VCaP (cell line): ENCODE data around the gene MAGEA12.
"Not testable (repeated sequence)": the region's sequence is repeated elsewhere in the genome, so short reads cannot be mapped to it uniquely, and the experiment has no call there.

Experiments used
- H3K27ac ChIP-seq: fragments of 450-650 bp; 2 replicates; pipeline ENCODE4 v1.5.1; 2017
- TF ChIP-seq, protein P1 (sequence below): fragments of 450-650 bp; conservative IDR thresholded peaks from 2 replicates; pipeline ENCODE4 v1.5.1; 2017; ENCODE audit warnings: mild to moderate bottlenecking, moderate library complexity

MAGEA12 gene

DNA sequence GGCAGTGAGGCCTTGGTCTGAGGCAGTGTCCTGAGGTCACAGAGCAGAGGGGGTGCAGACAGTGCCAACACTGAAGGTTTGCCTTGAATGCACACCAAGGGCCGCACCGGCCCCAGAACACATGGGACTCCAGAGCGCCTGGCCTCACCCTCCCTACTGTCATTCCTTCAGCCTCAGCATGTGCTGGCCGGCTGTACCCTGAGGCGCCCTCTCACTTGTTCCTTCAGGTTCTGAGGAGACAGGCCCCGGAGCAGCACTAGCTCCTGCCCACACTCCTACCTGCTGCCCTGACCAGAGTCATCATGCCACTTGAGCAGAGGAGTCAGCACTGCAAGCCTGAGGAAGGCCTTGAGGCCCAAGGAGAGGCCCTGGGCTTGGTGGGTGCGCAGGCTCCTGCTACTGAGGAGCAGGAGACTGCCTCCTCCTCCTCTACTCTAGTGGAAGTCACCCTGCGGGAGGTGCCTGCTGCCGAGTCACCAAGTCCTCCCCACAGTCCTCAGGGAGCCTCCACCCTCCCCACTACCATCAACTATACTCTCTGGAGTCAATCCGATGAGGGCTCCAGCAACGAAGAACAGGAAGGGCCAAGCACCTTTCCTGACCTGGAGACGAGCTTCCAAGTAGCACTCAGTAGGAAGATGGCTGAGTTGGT is 2.4 kb downstream of the MAGEA12 start:
- TF ChIP-seq, protein P1, sequence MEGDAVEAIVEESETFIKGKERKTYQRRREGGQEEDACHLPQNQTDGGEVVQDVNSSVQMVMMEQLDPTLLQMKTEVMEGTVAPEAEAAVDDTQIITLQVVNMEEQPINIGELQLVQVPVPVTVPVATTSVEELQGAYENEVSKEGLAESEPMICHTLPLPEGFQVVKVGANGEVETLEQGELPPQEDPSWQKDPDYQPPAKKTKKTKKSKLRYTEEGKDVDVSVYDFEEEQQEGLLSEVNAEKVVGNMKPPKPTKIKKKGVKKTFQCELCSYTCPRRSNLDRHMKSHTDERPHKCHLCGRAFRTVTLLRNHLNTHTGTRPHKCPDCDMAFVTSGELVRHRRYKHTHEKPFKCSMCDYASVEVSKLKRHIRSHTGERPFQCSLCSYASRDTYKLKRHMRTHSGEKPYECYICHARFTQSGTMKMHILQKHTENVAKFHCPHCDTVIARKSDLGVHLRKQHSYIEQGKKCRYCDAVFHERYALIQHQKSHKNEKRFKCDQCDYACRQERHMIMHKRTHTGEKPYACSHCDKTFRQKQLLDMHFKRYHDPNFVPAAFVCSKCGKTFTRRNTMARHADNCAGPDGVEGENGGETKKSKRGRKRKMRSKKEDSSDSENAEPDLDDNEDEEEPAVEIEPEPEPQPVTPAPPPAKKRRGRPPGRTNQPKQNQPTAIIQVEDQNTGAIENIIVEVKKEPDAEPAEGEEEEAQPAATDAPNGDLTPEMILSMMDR, result no peak
- no peak overlapping the region for H3K27ac ChIP-seq

DNA sequence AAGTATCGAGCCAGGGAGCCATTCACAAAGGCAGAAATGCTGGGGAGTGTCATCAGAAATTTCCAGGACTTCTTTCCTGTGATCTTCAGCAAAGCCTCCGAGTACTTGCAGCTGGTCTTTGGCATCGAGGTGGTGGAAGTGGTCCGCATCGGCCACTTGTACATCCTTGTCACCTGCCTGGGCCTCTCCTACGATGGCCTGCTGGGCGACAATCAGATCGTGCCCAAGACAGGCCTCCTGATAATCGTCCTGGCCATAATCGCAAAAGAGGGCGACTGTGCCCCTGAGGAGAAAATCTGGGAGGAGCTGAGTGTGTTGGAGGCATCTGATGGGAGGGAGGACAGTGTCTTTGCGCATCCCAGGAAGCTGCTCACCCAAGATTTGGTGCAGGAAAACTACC is 3.0 kb downstream of the MAGEA12 start:
- not testable (repeated sequence) for H3K27ac ChIP-seq

DNA sequence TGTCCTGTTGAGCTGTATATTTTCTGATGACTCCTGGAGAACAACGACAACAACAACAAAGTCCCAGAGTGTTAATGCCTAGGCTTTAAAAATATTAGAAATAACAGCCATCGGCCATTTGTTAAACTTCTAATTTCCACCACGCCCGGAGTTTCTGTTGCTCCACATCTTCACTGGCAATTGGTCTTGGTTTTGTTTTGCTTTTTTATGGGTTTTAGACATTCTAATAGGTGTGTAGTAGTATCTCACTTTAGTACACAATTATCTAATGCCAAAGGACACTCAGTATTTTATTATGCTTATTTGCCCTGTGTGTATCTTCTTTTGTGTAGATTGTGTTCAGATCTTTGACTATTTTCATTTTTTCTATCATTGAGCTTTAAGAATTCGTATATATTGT is 5.0 kb downstream of the MAGEA12 start:
- TF ChIP-seq, protein P1, result no peak
- no peak overlapping the region for H3K27ac ChIP-seq

DNA sequence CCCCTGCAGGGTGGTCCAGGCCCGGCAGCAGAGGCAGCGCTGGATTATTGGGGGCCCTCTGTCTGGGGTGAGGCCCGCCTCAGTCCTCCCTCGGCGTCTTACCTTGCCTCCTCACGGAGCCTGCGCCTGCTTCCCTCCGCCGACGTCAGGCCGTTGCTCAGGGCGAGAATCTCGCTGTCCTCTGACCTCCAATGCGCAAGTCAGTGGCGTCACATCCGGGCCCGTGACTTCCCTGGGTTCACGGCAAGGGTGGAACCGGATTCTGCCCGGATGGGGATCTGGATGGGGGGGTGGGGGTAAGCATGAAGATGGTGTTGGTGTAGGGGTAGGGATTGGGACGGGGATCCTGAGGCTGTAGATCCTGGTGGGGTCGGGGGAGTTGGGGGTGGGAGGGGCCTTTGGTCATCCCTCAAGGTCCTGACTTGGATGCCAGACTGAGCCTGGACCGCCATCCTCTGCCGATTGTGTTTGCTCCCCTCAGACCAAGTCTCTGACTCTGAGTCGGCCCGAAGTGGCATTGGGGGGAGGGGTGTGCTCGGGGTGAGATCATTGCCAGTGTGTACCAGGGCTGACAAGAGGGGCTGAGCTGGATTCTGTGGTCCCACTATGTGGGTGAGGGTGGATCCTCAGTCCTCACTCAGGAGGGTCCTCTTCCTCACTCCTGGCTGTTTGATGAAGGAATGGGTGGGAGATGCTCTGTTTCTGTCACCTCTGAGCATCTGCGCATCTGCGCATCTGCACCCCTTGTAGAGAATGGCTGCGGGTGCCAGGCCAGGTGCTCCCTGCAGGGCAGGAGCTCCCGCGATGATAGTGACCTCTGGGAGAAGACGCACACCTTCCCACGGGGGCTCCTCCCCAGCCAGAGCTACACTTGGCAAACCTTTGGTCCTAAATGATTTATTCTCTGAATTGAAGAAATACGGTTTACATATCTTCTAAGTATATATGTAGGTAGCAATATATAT is 20.4 kb downstream of the MAGEA12 start, which contains the start of gene MAGEA2:
MAGEA2 (minus strand) TSS at position 157 of the 965 bp plus-strand sequence. CDS start 2,479 bp downstream, outside the sequence.
- H3K27ac ChIP-seq, result not testable (repeated sequence)

DNA sequence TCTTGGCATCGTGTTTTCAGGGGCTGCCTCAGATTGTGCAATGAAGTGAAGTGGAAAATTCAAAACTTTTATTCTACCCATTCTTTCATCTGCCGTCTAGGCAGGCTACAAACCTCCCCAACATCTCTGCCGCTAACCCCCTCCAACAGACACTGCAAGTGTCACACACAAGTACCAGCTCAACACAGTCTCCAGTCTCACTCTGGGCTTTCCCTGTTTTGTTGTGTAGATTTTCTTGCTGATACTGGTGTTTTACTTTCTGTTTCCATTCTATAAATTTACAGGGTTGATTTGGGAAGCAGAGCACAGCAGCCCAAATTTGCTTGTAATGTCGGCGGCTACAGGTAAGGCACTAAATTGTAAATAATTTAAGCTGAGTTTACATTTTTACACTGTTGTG is 21.3 kb downstream of the MAGEA12 start:
- not testable (repeated sequence) for H3K27ac ChIP-seq

DNA sequence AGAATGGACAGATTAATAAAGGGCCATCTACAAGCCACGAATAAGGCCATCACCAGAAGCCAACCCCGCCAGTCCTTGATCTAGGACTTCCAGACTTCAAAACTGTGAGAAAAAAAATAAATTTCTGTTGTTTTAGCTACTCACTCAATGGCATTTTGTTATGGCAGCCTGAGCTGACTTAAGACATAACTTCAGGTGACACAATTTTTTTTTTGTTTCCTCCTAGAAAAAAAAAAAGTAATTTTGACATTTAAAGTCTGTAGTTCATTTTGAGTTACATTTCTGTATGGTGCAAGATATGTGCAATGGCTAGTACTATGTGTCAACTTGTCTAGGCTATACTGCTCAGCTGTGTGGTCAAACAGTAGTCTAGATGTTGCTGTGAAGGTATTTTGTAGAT is 25.4 kb downstream of the MAGEA12 start, which contains the start of gene CSAG3:
CSAG3 (plus strand) TSS at position 301 of the 400 bp plus-strand sequence.
- H3K27ac ChIP-seq, result not testable (repeated sequence)

DNA sequence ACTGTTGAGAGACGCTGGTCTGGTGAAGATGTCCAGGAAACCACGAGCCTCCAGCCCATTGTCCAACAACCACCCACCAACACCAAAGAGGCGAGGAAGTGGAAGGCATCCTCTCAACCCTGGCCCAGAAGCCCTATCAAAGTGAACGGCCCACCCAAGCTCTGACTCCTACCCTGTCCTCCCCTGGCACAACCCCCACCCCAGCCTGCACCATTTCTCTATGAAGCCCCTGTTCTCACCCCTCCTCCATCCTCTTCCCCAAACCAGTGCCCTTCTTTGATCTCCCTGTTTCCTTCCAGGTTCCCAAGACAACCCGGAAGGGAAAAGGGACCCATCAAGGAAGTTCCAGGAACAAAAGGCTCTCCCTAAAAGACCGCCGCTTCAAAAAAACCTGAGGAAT is 26.0 kb downstream of the MAGEA12 start:
- H3K27ac ChIP-seq, result not testable (repeated sequence)

DNA sequence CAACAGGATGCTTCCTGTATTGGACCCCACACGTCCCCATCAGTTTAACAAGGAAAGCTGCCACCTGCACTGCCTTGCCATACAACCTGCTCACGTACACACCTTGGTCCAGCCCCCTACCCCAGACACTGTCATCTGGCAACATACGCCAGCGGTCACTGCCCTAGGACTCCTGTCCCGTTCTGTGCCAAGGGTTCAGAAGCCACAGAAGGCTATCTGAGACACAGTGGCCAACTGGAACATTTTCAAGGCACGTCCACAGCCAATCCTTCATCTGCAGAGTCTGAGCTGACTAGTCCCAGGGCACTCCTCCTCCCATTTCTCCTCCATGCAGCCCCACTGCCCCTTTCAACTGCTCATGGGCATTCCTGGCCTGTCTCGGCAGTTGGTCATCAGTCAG is 28.0 kb downstream of the MAGEA12 start:
- not testable (repeated sequence) for H3K27ac ChIP-seq

DNA sequence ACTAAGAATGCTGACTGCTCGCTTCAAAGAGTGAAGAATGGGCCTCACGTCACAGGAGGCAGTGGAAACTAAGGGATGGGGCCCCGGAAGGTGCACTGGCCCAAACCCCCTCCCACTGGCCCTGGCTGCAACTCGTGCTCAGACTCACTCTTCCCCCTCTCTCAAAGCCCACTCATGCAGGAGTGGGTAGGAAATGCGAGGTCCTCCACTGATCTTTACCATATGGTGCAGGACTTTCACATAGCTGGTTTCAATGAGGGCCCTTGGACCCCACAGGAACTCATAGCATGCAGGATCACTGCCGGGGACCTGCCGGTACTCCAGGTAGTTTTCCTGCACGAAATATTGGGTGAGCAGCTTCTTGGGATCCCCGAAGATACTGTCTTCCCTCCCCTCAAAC is 33.0 kb downstream of the MAGEA12 start:
- not testable (repeated sequence) for H3K27ac ChIP-seq

DNA sequence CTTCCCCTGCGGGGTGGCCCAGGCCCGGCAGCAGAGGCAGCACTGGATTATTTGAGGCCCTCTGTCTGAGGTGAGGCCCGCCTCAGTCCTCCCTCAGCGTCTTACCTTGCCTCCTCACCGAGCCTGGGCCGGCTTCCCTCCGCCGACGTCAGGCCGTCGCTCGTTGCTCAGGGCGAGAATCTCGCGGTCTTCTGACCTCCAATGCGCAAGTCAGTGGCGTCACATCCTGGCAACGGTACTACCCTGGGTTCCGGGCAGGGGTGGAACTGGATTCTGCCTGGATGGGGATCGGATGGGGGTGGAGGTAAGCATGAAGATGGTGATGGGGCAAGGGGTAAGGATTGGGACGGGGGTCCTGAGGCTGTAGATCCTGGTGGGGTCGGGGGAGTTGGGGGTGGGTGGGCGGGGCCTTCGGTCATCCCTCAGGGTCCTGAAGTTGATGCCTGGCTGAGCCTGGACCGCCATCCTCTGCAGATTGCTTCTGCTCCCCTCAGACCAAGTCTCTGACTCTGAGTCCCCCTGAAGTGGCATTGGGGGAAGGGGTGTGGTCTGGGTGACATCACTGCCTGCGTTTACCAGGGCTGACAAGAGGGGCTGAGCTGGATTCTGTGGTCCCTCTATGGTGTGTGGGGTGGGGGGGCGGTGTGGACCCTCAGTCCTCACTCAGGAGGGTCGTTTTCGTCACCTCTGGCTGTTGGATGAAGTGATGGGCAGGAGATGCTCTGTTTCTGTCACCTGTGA is 36.2 kb downstream of the MAGEA12 start, which contains the start of gene MAGEA6:
MAGEA6 (minus strand) TSS at position 141 of the 741 bp plus-strand sequence. CDS start 2,039 bp downstream, outside the sequence.
- H3K27ac ChIP-seq, result not testable (repeated sequence)

DNA sequence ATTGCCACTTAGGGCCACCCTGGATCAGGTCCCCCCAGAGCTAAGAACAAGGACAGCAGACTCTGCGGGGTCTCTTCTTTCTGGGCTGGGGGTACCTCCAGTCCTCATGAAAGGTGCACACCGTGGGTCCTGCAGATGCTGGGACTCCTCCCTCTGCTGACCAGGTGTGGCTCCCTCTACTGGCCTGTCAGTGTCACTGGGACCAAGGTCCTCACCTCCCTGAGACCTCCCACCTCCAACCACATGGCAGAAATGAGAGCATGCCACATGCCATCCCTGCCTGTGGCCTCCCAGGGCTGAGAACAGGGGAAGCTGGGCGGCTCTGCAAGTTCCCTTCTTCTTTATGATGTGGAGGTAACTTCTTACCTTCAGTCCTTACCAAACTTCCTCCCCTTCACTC is 53.5 kb downstream of the MAGEA12 start:
- H3K27ac ChIP-seq, result not testable (repeated sequence)
